Endometrial microvascular endothelial cells (primary cell): Measurements from ENCODE around the gene KDM4B. TPM values are rescaled to one million over a fixed set of nuclear protein-coding genes. Genes with fewer than 3 reads are reported as not detected.
"Not testable (repeated sequence)": the region's sequence is repeated elsewhere in the genome, so short reads cannot be mapped to it uniquely, and the experiment has no call there.

Experiments used
- in situ Hi-C: cut with HindIII; loops from 2 replicates; pipeline ENCODE4 v1.10.0; 2017; ENCODE audit warnings: low sequenced_read_pairs, low pct_unique_long_range_greater_than_20kb; ENCODE audit errors: inconsistent ontology term
- total RNA-seq: library from RNA; depleted of rRNA; stranded (reverse); fragments of >200 nt; gene quantifications from one replicate; pipeline ENCODE4 v1.2.3, GENCODE V29; 2015; ENCODE audit errors: inconsistent ontology term

The KDM4B gene
- 12.5 TPM for total RNA-seq

DNA sequence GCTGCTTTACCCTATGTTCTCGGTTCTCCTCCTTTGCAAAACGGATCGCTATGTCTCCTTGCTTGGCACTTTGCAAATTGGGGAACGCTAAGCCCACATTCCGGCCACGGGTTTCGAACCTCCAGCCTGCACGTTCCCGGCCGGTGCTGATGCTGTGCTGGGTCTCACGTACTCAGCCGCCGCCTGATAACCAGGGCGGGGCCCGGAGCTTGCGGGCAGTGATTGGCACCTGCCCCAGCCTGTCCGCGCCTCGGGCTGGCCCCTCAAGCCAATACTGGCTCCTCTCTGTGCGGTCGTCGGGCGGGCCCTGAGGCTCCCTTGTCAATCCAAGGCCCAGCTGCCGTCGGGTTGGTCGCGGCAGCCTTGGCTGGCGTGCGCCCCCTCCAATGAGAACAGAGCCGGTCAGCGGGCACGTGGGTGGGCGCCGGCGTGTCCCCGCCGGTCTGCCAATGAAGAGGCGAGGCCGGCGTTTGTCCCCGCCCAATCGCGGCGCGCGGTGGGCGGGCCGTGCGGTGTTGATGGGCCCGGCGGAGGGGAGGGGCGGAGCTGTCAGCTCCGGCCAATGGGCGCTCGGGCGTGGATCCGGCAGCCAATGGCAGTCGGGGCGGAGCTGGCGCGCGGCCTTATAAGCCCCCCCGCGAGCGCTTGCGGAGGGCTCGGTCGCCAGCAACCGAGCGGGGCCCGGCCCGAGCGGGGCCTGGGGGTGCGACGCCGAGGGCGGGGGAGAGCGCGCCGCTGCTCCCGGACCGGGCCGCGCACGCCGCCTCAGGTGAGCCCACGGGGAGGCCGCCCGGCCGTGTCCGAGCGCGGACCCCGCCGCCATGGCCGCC, at the start of gene KDM4B:
Gene KDM4B, plus strand, starts transcription at position 652 of the 830 bp plus-strand sequence. CDS start 63,778 bp downstream, outside the sequence.
- in situ Hi-C loops: no loop called here

DNA sequence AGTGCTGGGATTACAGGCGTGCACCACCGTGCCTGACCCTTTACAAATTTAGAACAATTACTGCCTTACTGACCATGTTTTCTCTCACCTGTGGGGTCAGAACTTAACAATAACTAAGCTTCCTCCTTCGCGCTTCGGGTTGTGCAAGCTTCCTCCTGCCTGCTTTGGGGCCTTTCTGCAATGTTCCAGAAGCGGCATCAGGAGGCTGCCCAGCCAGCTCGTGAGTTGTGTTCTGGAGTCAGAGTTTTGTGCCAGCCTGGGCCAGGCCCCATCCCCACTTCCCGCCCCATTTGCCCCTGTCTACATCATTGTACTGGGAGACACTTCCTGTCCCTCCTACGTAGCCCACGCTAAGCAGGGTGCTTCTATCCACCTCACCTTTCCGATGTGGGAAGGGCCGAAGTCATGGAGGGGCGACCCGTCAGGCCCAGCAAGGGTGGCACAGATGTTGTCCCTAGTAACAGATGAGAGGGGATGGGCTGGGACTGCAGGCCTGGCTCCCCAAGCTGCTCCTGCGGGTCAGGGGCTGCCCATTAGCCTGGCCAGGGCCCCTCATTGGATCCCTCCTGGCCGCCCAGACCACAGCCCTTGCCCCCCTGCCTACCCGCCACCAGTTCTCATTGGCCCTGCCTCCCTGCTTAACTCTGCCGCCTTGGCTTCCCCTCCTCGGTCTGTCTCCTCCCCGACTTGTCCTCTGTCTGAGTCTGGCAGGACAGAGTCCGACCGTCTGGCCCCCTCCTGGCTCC, 46.2 kb upstream of the KDM4B start:
- in situ Hi-C loops: no loop called here

DNA sequence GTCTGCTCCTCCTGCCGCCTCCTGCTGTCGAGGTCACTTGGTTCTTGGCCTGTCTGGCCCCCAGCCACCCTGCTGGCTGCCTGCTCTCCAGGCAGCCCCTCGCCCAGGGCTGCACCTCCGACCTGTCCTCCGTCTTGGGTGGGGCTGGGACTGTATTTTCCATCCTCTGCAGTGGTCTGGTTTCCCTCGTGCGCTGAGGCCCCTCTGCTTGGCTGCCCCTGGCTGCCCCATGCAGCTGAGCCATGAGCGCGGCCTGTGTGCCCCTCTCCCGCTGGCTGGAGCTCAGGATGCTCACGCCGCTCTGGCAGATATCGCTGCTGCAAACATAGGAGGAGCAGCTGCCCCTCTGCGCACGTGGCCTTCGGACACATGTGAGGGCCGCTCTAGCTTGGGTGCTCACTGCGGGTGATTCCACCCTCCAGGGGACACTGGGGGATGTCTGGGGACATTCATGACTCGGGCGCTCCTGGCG, 45.6 kb upstream of the KDM4B start:
- in situ Hi-C loops: no loop called here

DNA sequence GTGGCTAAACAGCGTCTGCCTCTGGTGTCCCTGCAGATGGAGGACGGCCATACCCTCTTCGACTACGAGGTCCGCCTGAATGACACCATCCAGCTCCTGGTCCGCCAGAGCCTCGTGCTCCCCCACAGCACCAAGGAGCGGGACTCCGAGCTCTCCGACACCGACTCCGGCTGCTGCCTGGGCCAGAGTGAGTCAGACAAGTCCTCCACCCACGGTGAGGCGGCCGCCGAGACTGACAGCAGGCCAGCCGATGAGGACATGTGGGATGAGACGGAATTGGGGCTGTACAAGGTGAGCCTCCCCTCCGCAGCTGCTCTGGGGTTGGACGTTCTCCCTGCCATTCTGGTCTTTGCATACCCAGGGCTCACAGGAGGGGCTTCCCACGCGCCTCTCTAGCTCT, 39.7 kb upstream of the KDM4B start:
- in situ Hi-C loops: no loop called here

DNA sequence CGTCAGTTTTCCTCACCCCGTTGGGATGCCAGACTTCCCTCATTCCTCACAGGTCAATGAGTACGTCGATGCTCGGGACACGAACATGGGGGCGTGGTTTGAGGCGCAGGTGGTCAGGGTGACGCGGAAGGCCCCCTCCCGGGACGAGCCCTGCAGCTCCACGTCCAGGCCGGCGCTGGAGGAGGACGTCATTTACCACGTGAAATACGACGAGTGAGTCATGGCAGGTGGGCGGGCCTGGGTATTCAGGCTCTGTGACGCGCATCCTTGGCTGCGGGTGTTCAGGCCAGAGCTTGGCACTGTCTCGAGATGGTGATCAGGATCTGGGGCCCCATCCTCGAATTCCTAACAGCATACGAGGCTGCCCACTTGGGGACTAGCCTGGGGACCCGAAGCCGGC, 38.2 kb upstream of the KDM4B start:
- in situ Hi-C loops: no loop called here

DNA sequence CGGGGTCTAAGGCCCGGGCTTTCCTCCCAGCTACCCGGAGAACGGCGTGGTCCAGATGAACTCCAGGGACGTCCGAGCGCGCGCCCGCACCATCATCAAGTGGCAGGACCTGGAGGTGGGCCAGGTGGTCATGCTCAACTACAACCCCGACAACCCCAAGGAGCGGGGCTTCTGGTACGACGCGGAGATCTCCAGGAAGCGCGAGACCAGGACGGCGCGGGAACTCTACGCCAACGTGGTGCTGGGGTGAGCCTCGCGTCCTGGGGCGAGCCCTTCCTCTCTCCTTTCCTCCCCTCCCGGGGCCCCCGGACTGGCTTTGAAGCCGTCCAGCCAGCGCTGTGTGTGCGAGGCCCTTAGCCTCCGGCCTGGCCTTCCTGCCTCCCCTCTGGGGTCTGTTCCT, 36.2 kb upstream of the KDM4B start:
- in situ Hi-C loops: no loop called here

DNA sequence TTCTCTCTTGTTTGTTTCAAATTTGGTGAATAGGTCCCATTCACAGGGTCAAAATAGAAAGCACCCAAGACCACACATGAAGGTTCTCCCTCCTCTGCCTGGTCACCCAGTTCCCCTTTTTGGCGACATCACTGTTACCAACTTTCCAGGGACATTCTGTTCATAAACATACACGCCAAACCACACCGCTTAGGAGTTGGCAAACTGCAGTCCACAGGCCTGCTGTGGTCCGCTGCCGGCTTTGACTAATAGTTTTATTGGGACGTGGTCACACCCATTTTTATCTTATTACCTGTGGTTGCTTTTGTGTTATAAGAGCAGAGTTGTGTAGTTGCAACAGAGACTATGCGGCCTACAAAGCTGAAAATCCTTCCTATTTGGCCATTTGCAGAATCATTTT, 35.4 kb upstream of the KDM4B start:
- in situ Hi-C loops: no loop called here

DNA sequence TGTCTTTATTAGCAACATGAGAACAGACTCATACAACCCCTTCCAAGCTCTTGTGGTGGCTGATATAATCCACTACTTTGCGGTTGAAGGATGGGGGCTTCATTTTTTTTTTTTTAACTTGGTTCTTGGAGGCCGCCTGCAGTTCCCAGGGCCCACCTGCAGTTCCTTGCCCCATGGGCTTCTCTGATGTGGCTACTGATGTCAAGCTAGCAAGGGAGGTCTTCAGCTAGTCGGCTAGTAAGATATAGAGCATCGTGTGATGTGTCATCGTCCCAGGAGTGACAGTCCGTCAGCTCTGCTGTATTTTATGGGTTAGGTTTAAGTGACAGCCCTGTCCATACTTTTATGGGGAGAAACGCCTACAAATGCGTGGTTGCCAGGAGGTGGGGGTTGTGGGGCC, 33.5 kb upstream of the KDM4B start:
- in situ Hi-C loops: no loop called here

DNA sequence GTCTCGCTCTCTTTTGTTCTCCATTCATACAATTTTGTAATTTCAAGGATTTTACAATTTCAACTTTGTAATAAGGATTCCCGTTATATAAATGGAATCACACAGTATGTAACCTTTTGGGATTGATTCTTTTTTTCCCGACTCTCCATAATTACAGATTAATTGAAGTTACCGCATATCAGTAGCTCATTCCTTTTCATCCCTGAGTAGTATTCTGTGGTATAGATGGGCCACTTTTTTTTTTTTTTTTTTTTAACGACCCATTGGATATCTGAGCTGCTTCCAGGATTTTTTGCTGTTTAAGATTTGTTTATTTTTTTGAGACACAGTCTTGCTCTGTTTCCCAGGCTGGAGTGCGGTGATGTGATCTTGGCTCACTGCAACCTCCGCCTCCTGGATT, 31.9 kb upstream of the KDM4B start:
- in situ Hi-C loops: no loop called here

DNA sequence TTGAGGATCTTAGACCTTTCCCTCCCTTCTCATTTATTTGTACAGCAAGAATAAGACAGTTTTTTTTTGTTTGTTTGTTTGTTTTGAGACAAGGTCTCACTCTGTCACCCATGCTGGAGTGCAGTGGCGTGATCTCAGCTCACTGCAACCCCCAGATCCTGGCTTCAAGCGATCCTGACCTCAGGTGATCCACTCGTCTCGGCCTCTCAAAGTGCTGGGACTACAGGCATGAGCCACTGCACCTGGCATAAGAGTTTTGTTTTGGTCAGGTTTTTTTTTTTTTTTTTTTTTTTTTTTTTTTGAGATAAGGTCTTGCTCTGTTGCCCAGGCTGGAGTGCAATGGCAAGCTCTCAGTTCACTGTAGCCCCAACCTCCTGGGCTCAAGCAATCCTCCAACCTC, 30.5 kb upstream of the KDM4B start:
- in situ Hi-C loops: not testable (repeated sequence)

DNA sequence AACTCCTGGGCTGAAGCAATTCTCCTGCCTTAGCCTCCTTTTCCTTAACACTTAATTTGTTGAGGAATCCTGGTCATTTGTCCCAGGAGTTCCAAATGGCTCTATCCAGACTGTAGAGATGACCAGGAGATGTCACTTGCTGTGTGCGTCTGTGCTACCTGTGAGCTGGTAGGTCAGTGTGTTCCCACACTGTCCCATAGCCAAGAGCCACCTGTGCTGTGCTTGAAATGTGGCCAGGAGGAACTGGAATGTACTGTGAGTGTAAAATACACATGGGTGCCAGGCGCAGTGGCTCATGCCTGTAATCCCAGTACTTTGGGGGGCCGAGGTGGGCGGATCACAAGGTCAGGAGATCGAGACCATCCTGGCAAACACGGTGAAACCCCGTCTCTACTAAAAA, 29.4 kb upstream of the KDM4B start:
- in situ Hi-C loops: no loop called here

DNA sequence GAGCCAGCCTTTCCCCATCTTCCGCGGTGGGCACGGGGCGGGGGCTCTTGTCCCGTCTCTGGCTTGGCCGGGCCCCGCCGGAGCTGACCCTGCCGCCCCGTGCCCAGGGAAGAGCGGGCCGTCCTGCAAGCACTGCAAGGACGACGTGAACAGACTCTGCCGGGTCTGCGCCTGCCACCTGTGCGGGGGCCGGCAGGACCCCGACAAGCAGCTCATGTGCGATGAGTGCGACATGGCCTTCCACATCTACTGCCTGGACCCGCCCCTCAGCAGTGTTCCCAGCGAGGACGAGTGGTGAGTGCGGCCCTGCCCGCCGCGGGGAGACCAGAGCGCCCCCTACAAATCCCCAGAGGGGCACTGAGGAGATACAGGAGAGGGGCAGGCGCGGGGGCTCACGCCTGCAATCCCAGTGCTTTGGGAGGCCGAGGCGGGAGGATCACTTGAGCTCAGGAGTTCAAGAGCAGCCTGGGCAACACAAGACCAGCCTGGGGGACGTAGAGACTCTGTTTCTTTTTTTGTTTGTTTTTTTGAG, 27.2 kb upstream of the KDM4B start:
- in situ Hi-C loops: not testable (repeated sequence)

DNA sequence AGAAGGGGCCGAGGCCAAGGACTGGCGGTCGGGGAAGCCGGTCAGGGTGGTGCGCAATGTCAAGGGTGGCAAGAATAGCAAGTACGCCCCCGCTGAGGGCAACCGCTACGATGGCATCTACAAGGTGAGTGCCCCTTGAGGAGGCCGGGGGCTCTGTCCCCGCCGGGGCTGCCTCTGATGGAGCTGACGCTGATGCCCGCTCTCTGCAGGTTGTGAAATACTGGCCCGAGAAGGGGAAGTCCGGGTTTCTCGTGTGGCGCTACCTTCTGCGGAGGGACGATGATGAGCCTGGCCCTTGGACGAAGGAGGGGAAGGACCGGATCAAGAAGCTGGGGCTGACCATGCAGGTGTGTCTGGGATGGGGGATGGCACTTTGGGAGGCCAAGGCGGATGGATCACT, 18.3 kb upstream of the KDM4B start:
- in situ Hi-C loops: not testable (repeated sequence)

DNA sequence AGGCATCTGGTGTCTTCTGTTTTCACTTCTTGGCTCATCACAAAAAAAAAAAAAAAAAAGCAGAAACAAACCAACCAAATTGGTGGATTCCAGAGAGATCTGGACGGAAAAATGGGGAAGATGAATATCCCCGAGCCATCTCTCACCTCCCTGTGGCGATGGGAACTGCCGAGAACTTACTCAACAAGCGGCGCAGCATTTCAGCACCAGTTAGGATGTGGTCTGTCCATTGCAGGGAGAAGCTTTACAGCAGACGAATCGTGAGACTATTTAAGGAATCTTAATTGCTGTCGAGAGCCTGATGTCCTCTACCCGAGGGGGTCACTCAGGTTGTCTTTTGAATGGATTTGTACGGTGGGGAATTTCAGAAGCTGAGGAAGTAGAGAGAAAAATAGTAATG, 17.3 kb upstream of the KDM4B start:
- in situ Hi-C loops: no loop called here

DNA sequence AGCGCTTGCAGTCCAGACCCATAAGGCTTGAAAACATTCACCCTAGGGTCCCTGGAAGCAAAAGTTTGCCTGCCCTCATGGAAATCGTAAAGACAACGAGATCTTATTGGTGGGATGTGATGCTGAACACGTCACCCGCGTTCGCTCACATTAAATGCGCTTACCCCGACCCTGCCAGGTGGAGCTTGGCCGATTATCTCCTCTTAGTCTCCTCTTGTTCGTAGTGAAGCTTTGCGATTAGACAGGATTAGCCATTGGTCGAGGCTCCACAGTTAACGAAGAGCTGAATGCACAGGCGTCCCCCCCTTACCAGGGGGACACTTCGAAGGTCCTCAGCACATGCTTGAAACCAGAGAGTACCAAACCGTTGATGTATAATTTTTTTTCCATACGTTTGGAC, 16.0 kb upstream of the KDM4B start:
- in situ Hi-C loops: no loop called here

DNA sequence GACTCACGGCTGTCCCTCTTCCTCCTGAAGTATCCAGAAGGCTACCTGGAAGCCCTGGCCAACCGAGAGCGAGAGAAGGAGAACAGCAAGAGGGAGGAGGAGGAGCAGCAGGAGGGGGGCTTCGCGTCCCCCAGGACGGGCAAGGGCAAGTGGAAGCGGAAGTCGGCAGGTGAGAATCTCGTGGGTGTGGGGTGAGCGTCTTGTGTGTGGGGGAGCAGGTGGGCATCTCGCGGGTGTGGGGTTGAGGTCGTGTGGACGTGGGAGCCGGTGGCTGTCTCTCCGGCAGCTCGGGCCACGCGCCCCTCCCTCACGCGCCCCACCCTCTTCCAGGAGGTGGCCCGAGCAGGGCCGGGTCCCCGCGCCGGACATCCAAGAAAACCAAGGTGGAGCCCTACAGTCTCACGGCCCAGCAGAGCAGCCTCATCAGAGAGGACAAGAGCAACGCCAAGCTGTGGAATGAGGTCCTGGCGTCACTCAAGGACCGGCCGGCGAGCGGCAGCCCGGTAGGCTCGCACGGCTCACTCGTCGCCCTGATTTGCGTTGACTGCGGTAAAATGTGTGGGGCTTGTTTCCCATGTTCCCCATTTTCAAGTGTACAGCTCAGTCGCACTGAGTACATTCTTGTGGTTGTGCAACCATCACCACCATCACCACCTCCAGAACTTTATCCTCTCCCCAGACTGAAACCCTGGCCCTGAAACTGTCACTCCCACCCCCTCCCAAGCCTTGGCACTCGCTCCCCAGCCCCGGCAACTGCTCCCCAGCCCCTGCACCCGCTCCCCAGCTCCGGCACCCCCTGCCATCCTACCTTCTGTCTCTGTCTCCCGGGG, 14.4 kb upstream of the KDM4B start:
- in situ Hi-C loops: not testable (repeated sequence)

DNA sequence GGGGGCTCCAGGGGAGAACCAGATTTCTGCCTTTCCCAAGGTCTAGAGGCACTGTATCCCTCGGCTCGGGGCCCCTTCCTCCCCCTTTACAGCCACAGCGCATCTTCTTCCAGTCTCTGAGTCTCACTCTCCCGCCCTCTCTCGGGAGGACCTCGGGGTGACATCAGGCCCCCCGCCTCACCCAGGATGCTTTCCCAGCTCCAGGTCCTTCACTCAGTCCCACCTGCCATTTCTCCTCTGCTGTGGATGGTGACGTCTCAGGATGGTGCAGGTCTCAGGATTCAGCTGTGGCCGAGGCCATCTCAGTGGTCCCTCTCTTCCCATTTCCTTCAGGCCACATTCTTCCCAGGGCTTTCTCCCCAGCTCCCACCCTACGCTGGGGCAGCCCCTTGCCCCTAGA, 13.6 kb upstream of the KDM4B start:
- in situ Hi-C loops: no loop called here

DNA sequence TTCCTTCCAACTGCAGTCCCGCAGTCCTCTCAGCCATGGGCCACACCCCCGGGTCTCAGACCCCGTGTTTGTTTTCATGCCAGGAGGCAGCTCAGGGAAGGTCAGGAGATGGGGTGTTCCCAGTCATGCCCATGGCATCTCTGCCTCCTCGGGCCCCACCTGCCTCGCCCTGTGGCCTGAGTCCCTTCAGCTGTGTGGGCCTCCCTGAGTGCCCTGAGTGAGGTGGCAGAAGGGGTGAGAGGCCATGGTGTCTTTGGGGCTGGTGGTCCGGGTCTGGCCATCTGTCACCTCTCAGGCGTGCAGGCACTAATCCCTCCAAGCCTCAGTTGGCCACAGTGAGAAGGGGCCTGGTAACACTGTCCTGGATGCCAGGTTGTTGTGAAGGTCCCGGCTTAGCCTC, 10.9 kb upstream of the KDM4B start:
- in situ Hi-C loops: no loop called here

DNA sequence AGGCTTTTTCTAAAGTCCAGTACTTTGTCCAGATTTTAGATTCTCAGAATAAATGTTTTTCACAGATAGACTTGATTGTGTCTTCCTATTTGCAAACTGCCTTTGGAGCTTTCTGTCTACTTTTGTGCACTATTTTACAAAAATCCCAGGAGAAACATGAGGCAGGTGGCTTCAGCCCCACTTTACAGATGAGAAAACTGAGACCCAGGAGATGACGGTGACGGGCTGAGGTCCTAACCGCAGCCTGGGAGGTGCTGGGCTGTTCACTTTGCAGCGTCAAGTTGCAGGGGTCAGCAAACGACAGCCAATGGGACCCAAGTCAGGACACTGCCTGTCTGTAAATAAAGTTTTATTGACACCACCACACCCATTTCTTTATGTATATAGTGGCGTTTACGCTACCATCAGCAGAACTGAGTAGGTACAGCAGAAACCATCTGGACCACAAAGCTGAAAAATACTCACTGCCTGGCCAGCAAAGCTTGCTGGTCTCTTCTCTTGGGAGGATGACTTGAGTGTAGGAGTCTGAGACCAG, 6.8 kb upstream of the KDM4B start:
- in situ Hi-C loops: no loop called here
